HG03442 (cell line): ENCODE measurements around the gene PCCB.
A peak's percentile ranks its signal among the peaks of the same experiment; 100 is the strongest.
"Not testable (repeated sequence)": the region's sequence is repeated elsewhere in the genome, so short reads cannot be mapped to it uniquely, and the experiment has no call there.

Experiments used
- ATAC-seq: cut with Tn5 transposase; IDR thresholded peaks from one replicate; pipeline ENCODE4 v1.9.1; 2021; ENCODE audit warnings: mild to moderate bottlenecking, moderate library complexity; ENCODE audit not compliant: unreplicated experiment

The PCCB gene

GRCh38 chr3:136311968-136312367 is 61.8 kb downstream of the PCCB start:
- ATAC-seq: no peak

- ATAC-seq: no peak
Observed at GRCh38 chr3:136326316-136326715, 76.2 kb downstream of the PCCB start.

GRCh38 chr3:136327671-136328070 is 77.5 kb downstream of the PCCB start:
- no peak for ATAC-seq

GRCh38 chr3:136329593-136329992 is 79.5 kb downstream of the PCCB start:
- no peak for ATAC-seq

GRCh38 chr3:136330900-136331299 is 80.8 kb downstream of the PCCB start:
- ATAC-seq: no peak

GRCh38 chr3:136332302-136332701 is 82.2 kb downstream of the PCCB start:
- no peak for ATAC-seq

- ATAC-seq: no peak
Observed at GRCh38 chr3:136332776-136333175, 82.6 kb downstream of the PCCB start.

GRCh38 chr3:136334209-136334608 is 84.1 kb downstream of the PCCB start:
- no peak for ATAC-seq

- not testable (repeated sequence) for ATAC-seq
Observed at GRCh38 chr3:136334726-136335125, 84.6 kb downstream of the PCCB start.

GRCh38 chr3:136336329-136337100 is 86.4 kb downstream of the PCCB start:
- no peak for ATAC-seq

GRCh38 chr3:136343446-136343845 is 93.3 kb downstream of the PCCB start:
- ATAC-seq: no peak

GRCh38 chr3:136343873-136344555 is 93.9 kb downstream of the PCCB start:
- no peak for ATAC-seq

- no peak for ATAC-seq
Observed at GRCh38 chr3:136346486-136346885, 96.3 kb downstream of the PCCB start.

- no peak for ATAC-seq
Observed at GRCh38 chr3:136350132-136350531, 100.0 kb downstream of the PCCB start.

- no peak for ATAC-seq
Observed at GRCh38 chr3:136350557-136350956, 100.4 kb downstream of the PCCB start.

GRCh38 chr3:136351351-136351750 is 101.2 kb downstream of the PCCB start:
- no peak for ATAC-seq

- ATAC-seq: no peak
Observed at GRCh38 chr3:136351905-136352304, 101.8 kb downstream of the PCCB start.

- ATAC-seq: peak; percentile 78
Observed at GRCh38 chr3:136353461-136353860, 103.3 kb downstream of the PCCB start.

GRCh38 chr3:136366289-136366688 is 116.1 kb downstream of the PCCB start:
- no peak for ATAC-seq

GRCh38 chr3:136375800-136376199 is 125.7 kb downstream of the PCCB start:
- not testable (repeated sequence) for ATAC-seq

GRCh38 chr3:136377508-136377907 is 127.4 kb downstream of the PCCB start:
- no peak for ATAC-seq

GRCh38 chr3:136378011-136378410 is 127.9 kb downstream of the PCCB start:
- no peak for ATAC-seq
